Stimulated activated CD8-positive, alpha-beta memory T cell treated with anti-CD3 and anti-CD28 coated beads, Interleukin-2, amount 100 ng/mL, for 1 hour (primary cell): ENCODE measurements around the gene SLC27A1.
A peak's percentile ranks its signal among the peaks of the same experiment; 100 is the strongest.
"Not testable (repeated sequence)": the region's sequence is repeated elsewhere in the genome, so short reads cannot be mapped to it uniquely, and the experiment has no call there.

Experiments used
- DNase-seq, 2 donors: peaks; one replicate each; pipeline ENCODE4 v3.0.0-alpha.2; 2020; ENCODE audit warnings: low read depth in 2 of 2

Gene SLC27A1

DNA sequence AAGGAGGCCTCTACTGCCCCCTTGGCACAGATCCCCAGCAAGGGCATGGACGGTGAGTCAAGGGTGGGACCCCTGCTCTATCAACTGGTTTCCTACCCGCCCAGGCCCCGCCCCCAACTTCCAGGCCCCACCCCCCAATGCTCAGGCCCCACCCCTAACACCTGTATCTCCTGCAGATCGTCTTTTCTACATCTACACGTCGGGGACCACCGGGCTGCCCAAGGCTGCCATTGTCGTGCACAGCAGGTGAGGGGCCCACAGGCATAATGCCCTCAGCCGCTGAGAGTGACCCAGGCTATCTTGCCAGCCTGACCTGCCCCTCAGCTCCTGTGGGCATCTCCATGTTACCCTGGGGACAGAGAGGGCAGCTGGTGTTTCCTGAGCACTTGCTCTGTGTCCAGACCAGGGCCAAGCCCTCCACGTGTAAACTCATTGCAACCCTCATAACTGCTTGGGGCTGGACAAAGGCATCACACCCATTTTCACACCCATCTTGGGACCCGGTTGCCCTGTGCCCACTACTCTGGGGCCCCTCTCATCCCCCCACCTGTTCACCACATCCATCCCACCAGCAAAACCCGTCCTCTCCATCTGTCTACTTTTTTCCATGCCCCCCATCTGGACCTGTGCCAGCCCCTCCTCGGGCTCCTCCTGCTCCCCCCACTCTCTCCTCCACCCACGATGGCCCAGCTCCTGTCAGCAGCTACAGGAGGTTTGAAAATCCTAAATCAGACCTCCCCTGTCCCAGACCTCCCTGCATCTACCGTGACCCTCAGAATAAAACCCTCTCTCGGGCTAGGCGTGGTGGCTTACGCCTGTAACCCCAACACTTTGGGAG lies 17.2 kb downstream of the SLC27A1 start:
- DNase-seq: no peak

DNA sequence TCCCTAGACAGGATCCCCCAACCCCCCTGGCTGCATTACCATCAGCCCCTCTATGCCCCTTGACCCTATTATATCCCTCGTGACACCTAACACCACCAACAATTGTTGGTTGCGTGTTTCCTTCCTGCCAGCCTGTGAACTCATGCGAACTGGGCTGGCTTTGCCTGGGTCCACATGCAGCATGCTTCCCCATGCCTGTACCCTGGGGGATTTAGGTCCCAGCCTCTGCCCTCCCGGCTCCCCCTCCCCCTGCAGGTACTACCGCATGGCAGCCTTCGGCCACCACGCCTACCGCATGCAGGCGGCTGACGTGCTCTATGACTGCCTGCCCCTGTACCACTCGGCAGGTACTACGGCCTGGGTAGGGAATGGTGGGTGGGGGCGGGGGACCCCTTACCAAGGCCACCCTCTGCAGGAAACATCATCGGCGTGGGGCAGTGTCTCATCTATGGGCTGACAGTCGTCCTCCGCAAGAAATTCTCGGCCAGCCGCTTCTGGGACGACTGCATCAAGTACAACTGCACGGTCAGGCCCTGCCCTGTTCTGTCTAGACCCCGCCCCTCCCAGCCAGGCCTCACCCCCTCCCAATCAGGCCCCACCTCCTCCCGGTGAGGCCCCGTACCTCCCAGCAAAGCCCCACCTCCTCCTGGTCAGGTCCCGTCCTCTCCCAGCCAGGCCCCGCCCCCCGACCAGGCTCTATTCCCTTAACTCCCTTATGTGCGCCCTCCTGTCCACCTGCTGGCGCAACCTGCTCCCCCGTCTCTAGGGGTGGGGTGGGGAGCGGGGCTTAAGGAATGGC lies 18.5 kb downstream of the SLC27A1 start:
- DNase-seq: peak in 1 of 2 donors; percentile 64

DNA sequence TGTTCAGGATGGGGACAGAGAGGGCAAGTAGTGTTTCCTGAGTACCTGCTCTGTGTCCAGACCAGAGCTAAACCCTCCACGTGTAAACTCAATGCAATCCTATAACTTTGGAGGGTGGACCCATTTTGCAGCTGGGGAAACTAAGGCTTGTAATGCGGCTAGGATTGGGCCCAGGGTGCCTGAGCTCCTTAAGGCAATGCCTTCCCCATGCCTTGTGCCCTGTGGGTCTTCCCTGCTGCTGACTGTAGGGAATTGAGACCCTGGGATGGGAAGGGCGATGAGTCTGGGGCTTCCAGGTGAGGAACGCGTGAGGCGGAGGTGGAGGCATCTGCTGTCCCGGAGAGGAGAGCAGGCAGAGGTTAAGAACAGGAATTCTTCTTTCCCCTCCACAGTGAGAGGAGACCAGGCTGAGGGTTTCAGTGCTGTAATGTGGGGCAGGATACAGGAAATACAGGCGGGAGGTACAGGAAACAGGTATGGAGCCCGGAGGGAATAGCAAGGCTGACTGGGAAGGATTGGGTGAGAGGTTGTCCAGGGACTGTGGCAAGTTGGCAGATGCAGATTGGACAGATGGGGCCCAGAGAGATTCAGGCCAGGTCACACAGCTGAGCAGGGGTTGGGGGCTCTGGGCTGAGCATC lies 19.2 kb downstream of the SLC27A1 start:
- DNase-seq: no peak

DNA sequence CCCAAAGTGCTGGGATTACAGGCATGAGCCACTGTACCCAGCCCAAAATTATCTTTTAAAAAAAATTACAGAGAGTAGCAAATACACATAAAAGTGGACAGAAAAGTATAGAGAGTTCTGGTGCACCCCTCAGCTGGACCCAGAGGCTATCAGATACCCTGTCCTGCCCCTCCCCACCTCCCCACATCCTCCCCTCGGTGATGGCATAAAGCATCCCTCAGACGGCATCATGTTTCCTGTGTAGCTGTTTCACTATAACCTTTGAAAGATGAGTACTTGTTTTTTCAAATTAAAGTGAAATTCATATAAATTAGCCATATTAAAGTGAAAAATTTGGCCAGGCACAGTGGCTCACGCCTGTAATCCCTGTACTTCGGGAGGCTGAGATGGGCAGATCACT lies 20.1 kb downstream of the SLC27A1 start:
- no peak for DNase-seq

DNA sequence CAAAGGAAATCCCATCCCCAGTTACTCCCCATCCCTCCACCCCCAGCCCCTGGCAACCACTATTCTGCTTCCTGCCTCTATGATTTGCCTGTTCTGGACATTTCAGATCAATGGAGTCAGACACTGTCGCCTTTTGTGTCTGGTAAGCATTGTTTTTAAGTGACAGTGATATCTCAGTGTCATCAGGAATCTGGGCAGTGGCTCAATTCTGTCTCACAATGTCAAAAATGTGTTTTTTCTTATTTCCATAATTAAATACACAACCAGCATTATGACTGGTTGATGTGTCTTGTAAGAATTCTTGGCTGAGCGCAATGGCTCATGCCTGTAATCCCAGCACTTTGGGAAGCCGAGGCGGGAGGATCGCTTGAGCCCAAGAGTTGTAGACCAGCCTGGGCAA lies 21.0 kb downstream of the SLC27A1 start:
- DNase-seq: no peak

DNA sequence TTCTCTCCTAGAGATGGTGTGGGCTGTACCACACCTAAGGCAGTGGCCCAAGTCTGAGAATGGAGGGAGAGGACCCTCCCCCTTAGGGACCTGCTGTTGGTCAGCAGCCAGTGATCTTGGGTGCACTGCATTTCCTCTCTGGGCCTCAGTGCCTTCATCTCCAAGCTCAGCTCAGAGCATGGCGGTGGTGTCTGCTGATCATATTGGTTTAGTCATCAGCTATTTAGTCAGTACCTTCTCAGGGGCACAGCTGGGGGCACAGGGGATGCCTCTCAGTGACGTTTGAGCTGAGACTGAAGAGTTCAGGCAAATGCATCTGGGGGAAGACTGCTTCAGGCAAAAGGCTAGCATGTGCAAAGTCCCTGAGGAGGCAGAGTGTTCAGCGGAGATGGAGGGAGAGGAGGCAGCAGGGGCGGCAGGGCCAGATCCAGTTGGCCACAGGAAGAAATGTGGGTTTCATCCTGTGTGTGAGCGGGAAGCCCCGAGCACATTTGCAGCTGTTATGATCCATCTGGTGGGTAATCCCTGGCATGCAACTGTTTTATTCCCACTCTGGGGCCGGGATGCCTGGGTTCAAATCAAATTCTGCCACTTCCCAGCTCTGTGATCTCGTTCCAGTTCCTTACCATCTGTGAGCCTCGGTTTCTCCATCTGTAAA lies 25.4 kb downstream of the SLC27A1 start:
- DNase-seq: no peak

DNA sequence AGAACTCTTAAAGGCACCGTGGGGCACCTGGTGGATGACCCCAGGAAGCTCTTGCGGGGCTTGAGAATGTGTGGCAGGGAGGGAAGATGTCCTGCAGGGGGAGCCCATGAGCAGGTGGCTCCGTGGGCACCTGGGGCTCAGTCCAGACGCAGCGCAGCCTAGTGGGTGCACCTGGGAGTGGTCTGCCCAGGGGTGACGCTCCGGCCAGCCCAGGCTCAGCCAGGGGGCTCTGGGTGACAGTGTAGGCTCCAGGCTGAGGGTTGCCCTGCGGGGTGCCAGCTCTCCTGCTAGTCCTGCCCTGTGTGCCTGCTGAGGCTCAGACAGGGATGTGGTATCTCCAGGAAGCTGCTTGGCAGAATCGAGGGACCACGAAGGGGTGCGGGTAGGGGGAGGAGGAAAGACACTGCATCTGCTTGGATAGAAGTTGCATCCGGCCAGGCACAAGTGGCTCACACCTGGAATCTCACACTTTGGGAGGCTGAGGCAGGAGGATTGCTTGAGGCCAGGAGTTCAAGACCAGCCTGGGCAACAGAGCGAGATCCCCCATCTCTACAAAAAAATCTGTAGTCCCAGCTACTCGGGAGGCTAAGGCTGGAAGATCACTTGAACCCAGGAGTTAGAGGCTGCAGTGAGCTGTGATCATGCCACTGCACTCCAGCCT lies 26.1 kb downstream of the SLC27A1 start:
- peak; percentile 56 to 64 for DNase-seq

DNA sequence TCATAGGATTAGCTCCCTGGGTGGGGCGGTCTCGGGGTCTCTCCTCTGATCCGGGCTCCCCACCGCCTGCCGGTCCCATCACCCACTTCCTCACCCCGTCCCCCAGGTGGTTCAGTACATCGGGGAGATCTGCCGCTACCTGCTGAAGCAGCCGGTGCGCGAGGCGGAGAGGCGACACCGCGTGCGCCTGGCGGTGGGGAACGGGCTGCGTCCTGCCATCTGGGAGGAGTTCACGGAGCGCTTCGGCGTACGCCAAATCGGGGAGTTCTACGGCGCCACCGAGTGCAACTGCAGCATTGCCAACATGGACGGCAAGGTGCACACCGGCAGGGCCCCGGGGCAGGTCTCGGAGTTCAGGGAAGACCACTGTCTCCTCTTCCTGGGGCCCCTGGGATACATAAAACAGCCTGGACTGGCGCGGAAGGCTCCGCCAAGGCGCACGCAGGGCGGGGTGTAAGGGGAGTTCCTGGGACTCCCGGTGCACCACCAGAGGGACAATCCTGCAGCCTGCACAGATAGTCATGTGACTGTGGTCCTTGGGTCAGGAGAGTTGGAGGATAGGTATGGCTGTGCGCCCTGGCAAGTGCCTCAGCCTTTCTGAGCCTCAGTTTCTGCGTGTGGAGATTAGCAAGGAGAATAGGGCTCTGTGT lies 26.9 kb downstream of the SLC27A1 start:
- no peak for DNase-seq

DNA sequence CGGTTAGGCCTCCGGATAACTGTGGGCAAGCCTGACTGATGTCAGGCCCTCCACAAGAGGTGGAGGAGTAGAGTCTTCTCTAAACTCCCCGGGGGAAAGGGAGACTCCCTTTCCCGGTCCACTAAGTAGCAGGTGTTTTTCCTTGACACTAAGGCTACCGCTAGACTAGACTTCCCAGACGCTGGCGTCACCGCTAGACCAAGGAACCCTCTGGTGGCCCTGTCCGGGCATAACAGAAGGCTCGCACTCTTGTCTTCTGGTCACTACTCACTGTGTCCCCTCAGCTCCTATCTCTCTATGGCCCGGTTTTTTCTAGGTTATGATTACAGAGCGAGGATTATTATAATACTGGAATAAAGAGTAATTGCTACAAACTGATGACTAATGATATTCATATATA lies 28.7 kb downstream of the SLC27A1 start:
- DNase-seq: not testable (repeated sequence)

DNA sequence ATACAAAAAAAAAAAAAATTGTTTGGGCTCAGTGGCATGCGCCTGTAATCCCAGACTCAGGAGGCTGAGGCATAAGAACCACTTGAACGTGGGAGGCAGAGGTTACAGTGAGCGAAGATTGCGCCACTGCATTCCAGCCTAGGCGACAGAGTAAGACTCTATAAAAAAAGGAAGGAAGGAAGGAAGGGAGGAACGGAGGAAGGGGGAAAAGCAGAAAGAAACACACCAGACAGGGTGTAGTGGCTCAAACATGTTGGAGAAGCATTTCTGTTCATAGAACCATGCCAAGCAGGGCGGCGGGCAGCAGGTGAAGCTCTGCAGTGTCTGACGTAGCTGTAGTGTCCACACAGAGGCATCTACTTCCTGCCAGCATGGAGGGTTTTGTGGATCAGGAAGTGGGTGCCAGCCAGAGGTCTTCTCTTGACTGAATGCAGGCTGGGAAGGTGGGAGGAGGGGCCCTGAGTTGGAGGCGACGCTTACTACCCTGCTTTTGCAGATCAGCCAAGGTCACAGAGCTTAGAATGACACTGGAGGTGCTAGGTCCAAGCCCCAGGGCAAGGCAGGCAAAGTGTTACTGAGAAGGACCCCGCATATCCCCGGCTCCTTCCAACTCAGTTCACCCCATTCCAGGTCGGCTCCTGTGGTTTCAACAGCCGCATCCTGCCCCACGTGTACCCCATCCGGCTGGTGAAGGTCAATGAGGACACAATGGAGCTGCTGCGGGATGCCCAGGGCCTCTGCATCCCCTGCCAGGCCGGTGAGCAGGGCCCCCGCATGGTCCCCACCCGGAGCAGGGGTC lies 29.5 kb downstream of the SLC27A1 start:
- DNase-seq: no peak

DNA sequence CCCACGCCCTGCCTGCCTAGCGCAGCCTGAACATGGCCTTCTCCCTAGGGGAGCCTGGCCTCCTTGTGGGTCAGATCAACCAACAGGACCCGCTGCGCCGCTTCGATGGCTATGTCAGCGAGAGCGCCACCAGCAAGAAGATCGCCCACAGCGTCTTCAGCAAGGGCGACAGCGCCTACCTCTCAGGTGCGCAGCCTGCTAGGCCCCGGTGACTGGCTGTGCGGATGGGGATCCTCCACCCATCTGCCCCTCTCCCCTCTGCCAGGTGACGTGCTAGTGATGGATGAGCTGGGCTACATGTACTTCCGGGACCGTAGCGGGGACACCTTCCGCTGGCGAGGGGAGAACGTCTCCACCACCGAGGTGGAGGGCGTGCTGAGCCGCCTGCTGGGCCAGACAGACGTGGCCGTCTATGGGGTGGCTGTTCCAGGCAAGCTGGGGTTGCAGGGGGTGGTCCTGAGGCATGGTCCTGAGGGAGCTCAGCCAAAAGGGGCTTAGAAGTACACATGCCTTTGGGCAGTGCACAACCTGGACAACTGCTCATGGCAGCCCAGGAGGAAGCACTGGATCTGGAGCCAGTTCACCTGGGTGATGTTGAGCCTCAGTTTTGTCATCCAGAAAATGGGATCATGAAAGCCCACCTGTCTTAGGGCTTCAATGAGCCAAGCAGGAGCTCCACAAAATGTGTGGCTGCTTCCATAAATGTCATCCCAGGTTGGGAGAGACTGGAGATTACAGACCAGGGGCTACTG lies 30.3 kb downstream of the SLC27A1 start:
- no peak for DNase-seq

DNA sequence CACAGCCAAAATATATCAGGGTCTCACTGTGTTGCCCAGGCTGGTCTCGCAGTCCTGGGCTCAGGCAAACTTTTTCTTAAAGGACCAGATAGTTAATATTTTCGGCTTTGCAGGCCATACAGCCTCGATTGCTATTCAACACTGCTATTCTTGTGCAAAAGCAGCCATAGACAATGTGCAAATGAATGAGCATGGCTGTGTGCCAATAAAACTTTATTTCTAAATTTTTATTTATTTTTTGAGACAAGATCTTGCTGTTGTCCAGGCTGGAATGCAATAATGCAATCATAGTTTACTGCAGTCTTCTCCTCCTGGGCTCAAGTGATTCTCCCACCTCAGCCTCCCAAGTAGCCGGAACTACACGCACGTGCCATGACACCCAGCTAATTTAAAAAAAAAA lies 32.9 kb downstream of the SLC27A1 start:
- no peak for DNase-seq

DNA sequence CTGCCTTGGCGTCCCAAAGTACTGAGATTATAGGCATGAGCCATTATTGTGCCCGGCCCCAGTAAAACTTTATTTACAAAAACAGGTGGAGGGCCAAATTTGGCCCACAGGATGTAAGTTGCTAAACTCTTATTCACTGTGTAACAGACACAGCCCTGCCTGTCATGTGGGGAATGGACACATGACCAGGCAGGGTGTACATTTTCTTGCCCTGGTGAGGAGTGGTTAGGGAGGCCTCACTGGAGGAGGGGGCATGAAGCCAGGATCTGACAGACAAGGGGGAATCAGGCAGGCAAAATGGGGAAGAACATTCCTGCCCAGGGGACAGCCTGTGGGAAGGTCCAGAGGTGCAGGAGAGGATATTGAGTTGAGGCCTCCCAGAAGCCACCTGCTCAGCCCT lies 33.7 kb downstream of the SLC27A1 start:
- DNase-seq: no peak

DNA sequence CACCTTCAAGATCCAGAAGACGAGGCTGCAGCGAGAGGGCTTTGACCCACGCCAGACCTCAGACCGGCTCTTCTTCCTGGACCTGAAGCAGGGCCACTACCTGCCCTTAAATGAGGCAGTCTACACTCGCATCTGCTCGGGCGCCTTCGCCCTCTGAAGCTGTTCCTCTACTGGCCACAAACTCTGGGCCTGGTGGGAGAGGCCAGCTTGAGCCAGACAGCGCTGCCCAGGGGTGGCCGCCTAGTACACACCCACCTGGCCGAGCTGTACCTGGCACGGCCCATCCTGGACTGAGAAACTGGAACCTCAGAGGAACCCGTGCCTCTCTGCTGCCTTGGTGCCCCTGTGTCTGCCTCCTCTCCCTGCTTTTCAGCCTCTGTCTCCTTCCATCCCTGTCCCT lies 34.1 kb downstream of the SLC27A1 start:
- DNase-seq: no peak

DNA sequence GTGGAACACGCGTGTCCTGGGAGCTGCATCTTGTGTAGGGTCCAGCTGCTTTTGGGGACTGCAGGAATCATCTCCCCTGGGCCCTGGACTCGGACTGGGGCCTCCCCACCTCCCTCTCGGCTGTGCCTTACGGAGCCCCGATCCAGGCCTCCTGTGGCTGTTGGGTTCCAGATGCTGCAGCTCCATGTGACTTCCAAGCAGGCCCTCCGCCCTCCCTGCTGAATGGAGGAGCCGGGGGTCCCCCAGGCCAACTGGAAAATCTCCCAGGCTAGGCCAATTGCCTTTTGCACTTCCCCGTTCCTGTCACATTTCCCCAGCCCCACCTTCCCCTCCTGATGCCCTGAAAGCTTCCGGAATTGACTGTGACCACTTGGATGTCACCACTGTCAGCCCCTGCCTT lies 34.9 kb downstream of the SLC27A1 start:
- no peak for DNase-seq

DNA sequence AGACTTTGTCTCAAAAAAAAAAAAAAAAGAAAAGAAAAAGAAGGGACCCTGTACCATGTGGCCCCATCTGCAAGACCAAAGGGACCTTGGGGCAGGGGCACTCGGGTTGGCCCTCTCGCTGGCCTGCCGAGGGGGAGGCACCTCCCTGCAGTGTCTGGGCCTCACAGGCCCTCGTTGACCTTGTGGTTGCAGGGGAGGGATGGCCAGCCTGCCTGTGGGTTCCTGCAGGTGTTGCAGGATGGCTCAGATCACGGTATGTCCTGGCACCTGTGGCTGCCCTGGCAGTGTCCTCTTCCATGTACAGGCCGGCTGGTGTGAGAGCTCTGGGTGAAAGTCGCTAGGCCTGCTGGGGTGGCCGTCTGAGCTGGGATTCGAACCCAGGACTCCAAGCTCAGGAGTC lies 36.4 kb downstream of the SLC27A1 start:
- DNase-seq: no peak

DNA sequence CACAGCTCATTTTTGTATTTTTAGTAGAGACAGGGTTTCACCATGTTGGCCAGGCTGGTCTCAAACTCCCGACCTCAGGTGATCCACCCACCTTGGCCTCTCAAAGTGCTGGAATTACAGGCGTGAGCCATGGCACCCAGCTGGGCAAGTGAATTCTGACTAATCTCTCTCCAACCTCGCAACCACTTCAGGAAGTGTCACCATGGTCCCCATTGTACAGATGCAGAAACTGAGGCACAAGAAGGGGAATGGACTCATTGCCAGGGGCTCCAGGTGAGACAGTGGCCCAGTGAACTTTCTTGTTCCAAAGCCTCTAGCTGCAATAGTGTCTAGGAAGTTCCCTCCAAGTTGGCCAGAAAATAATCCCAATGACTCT lies 38.2 kb downstream of the SLC27A1 start:
- not testable (repeated sequence) for DNase-seq

DNA sequence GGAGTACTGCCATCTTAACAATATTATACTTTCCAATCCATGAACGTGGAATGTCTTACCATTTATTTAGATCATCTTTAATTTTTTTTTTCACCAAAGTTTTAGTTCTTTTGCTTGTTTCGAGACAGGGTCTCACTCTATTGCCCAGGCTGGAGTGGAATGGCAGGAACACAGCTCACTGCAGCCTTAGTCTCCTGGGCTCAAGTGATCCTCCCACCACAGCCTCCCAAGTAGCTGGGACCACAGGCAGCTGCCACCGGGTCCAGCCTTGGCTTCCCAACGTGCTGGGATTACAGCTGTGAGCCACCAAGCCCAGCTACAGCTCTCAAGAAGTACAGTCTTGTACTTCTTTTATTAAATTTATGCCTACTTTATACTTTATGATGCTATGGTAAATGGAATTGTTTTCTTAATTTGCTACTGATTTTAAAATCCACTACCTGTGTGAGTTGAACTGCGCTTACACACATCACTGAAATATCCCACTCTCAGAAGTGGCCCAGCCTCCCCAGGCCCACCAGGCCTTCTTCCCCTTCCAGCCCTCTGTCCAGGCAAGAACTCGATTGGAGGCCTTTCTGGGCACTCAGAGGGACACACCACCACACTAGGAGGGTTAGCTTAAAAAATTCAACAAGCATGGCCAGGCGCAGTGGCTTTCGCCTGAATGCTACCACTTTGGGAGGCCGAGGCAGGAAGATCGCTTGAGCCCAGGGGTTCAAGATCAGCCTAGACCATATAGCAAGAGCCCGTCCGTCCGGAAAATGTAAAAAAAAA lies 40.1 kb downstream of the SLC27A1 start:
- no peak for DNase-seq
